HCT116 (cell line): Measurements from ENCODE around the gene CPED1. TPM values are rescaled to one million over a fixed set of nuclear protein-coding genes. Genes with fewer than 3 reads are reported as not detected.
"Not testable (repeated sequence)": the region's sequence is repeated elsewhere in the genome, so short reads cannot be mapped to it uniquely, and the experiment has no call there.

Source experiments
- ATAC-seq: fragments of 200-7000 bp; cut with Tn5 transposase; 2 replicates; pipeline ENCODE4 v1.9.1; 2020; ENCODE audit warnings: mild to moderate bottlenecking, moderate library complexity
- BruUV-seq: library from RNA; stranded (reverse); fragments of 400-500 nt; replicated peaks from 2 replicates; lab custom pipeline; 2021; lab: Mats Ljungman, UMichigan
- CTCF ChIA-PET: fragments of 300-600 bp; sonication (Branson Sonifier 250); formaldehyde crosslinking; loops from one replicate; lab custom pipeline; 2021; ENCODE audit warnings: antibody characterized with exemption; lab: Charles Lee
- POLR2A ChIA-PET: fragments of 300-600, 350-600 bp; sonication (Branson Sonifier 250); formaldehyde crosslinking; loops from one replicate; lab custom pipeline; 2021; ENCODE audit warnings: antibody characterized with exemption; lab: Charles Lee
- RAD21 ChIA-PET, 2 experiments: fragments of 300-600 bp; sonication (Branson Sonifier 250); formaldehyde crosslinking; loops; one replicate each; lab custom pipeline; 2023; ENCODE audit warnings: low total read pairs in 2 of 2; ENCODE audit not compliant: uncharacterized antibody in 2 of 2, unreplicated experiment in 2 of 2, low non-redundant PET in 1 of 2; lab: Charles Lee
- DNase-seq: peaks from one replicate; pipeline ENCODE4 v3.0.0-alpha.2; 2010; ENCODE audit warnings: low read depth, low spot score
- H2AFZ ChIP-seq: fragments of 200-600 bp; shearing (Covaris generic), sonication (generic); 2 replicates; pipeline ENCODE4 v1.6.1; 2017; ENCODE audit warnings: low read depth, mixed run types, mixed read lengths, antibody characterized with exemption, low read length; ENCODE audit not compliant: poor library complexity, severe bottlenecking
- H3K27ac ChIP-seq: 2 replicates; pipeline ENCODE4 v1.5.1; 2012; ENCODE audit warnings: low read depth, low read length
- H3K27me3 ChIP-seq: fragments of 200-600 bp; sonication (generic); 2 replicates; pipeline ENCODE4 v1.6.1; 2016; ENCODE audit warnings: mixed run types, low read length, mixed read lengths; ENCODE audit not compliant: insufficient read depth
- H3K36me3 ChIP-seq, 2 experiments: fragments of 200-500 bp in 1 of 2; fragments of 200-600 bp in 1 of 2; sonication (Bioruptor generic) in 1 of 2; sonication (generic) in 1 of 2; 2 replicates each; pipeline versions ENCODE4 v1.5.1 to v1.6.1; 2014 to 2016; ENCODE audit warnings: low read length in 2 of 2, inconsistent platforms in 1 of 2, mixed read lengths in 1 of 2, mixed run types in 1 of 2; ENCODE audit not compliant: insufficient read depth in 2 of 2, control insufficient read depth in 1 of 2
- H3K4me1 ChIP-seq, 2 experiments: fragments of 200-600 bp in 1 of 2; sonication (generic) in 1 of 2; 2 replicates each; pipeline versions ENCODE4 v1.5.1 to v1.6.1; 2012 to 2017; ENCODE audit warnings: low read length in 2 of 2, inconsistent platforms in 1 of 2, mild to moderate bottlenecking in 1 of 2, mixed read lengths in 1 of 2, mixed run types in 1 of 2, moderate library complexity in 1 of 2; ENCODE audit not compliant: insufficient read depth in 2 of 2, control insufficient read depth in 1 of 2
- H3K4me2 ChIP-seq: fragments of 200-600 bp; sonication (generic); 2 replicates; pipeline ENCODE4 v1.6.1; 2017; ENCODE audit warnings: mixed run types, low read length, mixed read lengths
- H3K4me3 ChIP-seq, 2 experiments: fragments of 200-600 bp in 1 of 2; sonication (generic) in 1 of 2; replicated peaks in 1 of 2; 2 replicates each; pipeline ENCODE4 v1.5.1; 2011 to 2016; ENCODE audit warnings: low read length in 2 of 2, control low read depth in 1 of 2, low read depth in 1 of 2, mild to moderate bottlenecking in 1 of 2, mixed read lengths in 1 of 2, mixed run types in 1 of 2
- H3K79me2 ChIP-seq: fragments of 200-600 bp; sonication (generic); 2 replicates; pipeline ENCODE4 v1.6.1; 2017; ENCODE audit warnings: mild to moderate bottlenecking, mixed run types, low read length, moderate library complexity, mixed read lengths; ENCODE audit not compliant: insufficient read depth
- H3K9ac ChIP-seq: fragments of 200-600 bp; sonication (generic); 2 replicates; pipeline ENCODE4 v1.6.1; 2016; ENCODE audit warnings: low read length, mixed read lengths
- H3K9me2 ChIP-seq: fragments of 200-600 bp; sonication (generic), shearing (Covaris generic); 2 replicates; pipeline ENCODE4 v1.6.1; 2017; ENCODE audit warnings: mixed run types, mild to moderate bottlenecking, moderate library complexity; ENCODE audit not compliant: insufficient read depth
- H3K9me3 ChIP-seq, 2 experiments: fragments of 200-500 bp in 1 of 2; fragments of 200-600 bp in 1 of 2; sonication (Bioruptor generic) in 1 of 2; sonication (generic) in 1 of 2; 2 replicates each; pipeline ENCODE4 v1.6.1; 2014 to 2017; ENCODE audit warnings: low read length in 2 of 2, mixed read lengths in 2 of 2, inconsistent platforms in 1 of 2, low read depth in 1 of 2, mild to moderate bottlenecking in 1 of 2, mixed run types in 1 of 2, moderate library complexity in 1 of 2; ENCODE audit not compliant: control insufficient read depth in 1 of 2, insufficient read depth in 1 of 2
- H4K20me1 ChIP-seq: fragments of 200-600 bp; sonication (generic), shearing (Covaris generic); 2 replicates; pipeline ENCODE4 v1.6.1; 2017; ENCODE audit warnings: mixed run types, mild to moderate bottlenecking, moderate library complexity; ENCODE audit not compliant: insufficient read depth
- RAD21 ChIP-seq: IDR thresholded peaks from 2 replicates; pipeline ENCODE4 v1.6.1; 2012; ENCODE audit warnings: low read depth, mild to moderate bottlenecking
- intact Hi-C: fragments of 100-400 bp; cut with micrococcal nuclease; formaldehyde crosslinking; loops from 2 replicates; pipeline ENCODE4 v1.10.0; 2022
- total RNA-seq: library from RNA; stranded (reverse); gene quantifications from one replicate; pipeline ENCODE4 v1.2.1, GENCODE V29; 2021; ENCODE audit not compliant: unreplicated experiment
- TF ChIP-seq, protein P1 (sequence below): IDR thresholded peaks from 2 replicates; pipeline ENCODE4 v1.6.1; 2012

Gene CPED1
- total RNA-seq, 1 experiment from 2014 or later = 1.2 TPM

DNA sequence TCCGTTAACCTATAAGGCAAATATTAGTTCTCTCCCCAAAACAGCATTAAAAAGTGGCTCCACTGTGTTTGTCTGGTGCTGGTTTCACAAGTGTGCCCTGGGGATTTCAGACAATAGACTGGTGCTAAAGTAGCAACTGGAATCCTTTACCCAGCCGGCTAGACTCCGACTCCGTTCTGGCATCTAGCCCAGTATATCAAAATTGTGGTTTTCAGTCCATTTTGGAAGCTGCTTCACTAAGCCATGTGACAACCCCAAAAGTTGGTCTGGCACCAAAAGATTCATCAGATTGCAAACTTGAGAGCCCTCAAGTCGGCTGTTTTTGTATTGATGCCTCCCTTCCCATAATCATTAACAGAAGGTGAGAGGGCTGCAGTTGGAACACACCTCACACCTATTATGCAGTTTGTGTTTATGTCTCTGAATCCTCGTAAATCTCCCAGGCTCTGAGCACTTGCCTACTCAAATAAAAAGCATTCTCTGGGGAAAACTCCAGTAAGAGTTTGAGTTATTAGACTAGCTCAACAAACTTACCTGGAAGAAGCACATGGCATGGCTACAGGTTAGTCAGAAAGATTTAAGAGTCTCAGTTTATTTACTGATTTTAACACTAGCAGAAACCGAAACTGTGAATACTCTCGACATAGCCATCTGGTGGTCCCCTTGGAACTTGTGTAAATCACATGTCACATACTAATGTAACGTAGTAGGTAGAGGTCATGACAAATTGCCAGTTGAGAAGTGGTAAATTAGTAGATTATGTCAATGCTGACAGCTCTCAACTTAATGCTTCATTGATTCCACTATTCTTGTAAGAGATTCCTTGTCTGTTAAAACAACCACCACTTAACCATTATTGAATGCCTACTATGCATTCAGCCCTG lies 325.5 kb downstream of the CPED1 start:
- peaks cover 0 to 17% of the 10 kb centered on the region in 2 experiments; a peak in 2 of 4 replicates for H3K36me3 ChIP-seq
- peak overlapping the region; percentile 65 for H3K4me2 ChIP-seq
- H4K20me1 ChIP-seq = no peaks in the 10 kb centered on the region
- H3K27ac ChIP-seq = peak overlapping the region; percentile 88
- TF ChIP-seq, protein P1, sequence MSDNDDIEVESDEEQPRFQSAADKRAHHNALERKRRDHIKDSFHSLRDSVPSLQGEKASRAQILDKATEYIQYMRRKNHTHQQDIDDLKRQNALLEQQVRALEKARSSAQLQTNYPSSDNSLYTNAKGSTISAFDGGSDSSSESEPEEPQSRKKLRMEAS = peak; percentile 54
- TF ChIP-seq RAD21 = no peak
- POLR2A ChIA-PET = interaction anchor here (2.2 kb wide), 1 partner anchor 9 kb away, joined by 5 read pairs; no protein-coding TSS in a partner anchor
- peak overlapping the region; percentile 18 to 36 for H3K4me3 ChIP-seq
- H2AFZ ChIP-seq = no peak overlapping the region
- RAD21 ChIA-PET = no interaction called here
- CTCF ChIA-PET = interaction anchor here (1.1 kb wide), 1 partner anchor 151 kb away, joined by 3 read pairs; no protein-coding TSS in a partner anchor
- DNase-seq (peak; percentile 88), ATAC-seq (peak; percentile 80)
- intact Hi-C loops = loop anchor here (5.0 kb wide), 1 partner anchor 218 kb away; no protein-coding TSS in a partner anchor
- no TSS peak for BruUV-seq
- H3K9ac ChIP-seq = peak overlapping the region; percentile 51
- H3K9me3 ChIP-seq = peaks cover 0 to 9% of the 10 kb centered on the region in 2 experiments; a peak in 1 of 4 replicates
- no peaks in the 10 kb centered on the region for H3K79me2 ChIP-seq
- no peaks in the 10 kb centered on the region for H3K27me3 ChIP-seq
- H3K4me1 ChIP-seq = peaks cover 27 to 35% of the 10 kb centered on the region in 2 experiments
- H3K9me2 ChIP-seq = no peaks in the 10 kb centered on the region

DNA sequence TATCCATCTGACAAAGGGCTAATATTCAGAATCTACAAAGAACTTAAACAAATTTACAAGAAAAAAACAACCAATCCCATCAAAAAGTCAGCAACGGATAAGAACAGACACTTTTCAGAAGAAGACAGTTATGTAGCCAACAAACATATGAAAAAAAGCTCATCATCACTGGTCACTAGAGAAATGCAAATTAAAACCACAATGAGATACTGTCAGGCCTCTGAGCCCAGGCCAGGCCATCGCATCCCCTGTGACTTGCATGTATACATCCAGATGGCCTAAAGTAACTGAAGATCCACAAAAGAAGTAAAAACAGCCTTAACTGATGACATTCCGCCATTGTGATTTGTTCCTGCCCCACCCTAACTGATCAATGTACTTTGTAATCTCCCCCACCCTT lies 326.7 kb downstream of the CPED1 start:
- not testable (repeated sequence) for BruUV-seq, H3K27me3 ChIP-seq, H3K9ac ChIP-seq

More for the DNA sequence above, 326.7 kb downstream of the CPED1 start:
- H3K9me2 ChIP-seq, intact Hi-C loops, H2AFZ ChIP-seq, H3K79me2 ChIP-seq, DNase-seq, H3K36me3 ChIP-seq, POLR2A ChIA-PET, H4K20me1 ChIP-seq, ATAC-seq, CTCF ChIA-PET, H3K9me3 ChIP-seq, H3K4me3 ChIP-seq, RAD21 ChIA-PET: not testable (repeated sequence)
- Histone ChIP-seq H3K27ac (peak overlapping the region; percentile 88; the same call in 1 of the 2 replicates), H3K4me1 (peaks cover 27 to 35% of the 10 kb centered on the region in 2 experiments), H3K4me2 (peak overlapping the region; percentile 65; the same call in 1 of the 2 replicates)
